ENCODE measurements around the gene INO80C. TPM values are rescaled to one million over a fixed set of nuclear protein-coding genes. Genes with fewer than 3 reads are reported as not detected.

INO80C gene
- total RNA-seq, 2 donors from 2014 or later = 22.9 to 23.5 TPM

DNA sequence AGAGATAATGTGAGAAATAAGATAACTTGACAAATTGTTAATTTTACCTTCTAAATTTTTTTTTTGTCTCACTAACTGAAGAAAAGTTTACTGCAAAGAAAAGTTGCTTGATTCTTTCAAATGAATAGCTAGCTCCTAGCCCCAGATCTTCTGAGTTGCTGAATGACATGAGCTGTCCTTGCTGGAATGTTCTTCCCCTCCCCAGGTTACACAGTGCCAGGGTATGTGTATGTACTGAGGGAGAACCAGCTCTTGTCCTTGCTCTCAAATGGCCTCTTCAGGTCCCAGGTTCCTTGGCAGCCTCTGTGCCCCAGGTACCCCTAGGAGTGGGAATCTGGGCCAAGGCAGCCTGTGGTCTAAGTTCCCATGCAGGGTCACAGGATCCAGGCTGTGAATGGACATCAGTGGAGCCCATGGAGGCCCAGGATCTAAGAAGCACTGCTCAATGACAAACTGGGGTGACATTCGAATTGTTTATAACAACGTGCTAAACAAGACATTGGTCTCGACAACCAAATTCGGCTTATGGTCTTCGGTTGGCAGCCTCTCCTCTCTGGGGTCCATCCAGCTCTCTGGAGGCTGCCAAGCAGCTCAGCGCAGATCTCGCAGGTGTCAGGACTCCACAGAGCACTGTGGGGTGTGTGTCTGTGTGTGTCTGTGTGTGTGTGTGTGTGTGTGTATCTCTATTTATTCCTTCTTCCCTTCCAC is 17.1 kb upstream of the INO80C start:
- intact Hi-C loops (cut with DNase I) = loop anchor here in 1 of 2 donors (10.0 kb wide), 1 partner anchor 60 kb away; no protein-coding TSS in a partner anchor
- no peak for ATAC-seq
- no peak for DNase-seq

DNA sequence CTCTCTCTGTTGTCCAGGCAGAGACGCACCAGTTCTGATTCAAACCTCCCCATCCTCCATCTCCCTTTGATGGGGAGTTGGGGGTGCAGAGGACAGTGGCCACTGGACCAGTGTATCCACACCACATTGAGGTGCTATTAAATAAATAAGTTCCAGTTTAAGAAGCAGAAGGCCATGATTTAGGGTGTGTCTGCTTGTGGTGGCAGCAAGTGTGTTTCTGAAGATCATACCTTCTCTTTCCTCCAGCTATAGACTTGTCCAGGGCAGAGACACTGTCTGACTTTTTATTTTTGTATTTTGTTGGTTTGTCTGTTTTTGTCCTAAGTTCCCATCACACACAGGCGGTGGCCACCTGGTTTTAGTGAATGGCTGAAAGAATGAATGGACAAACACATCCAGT is 16.5 kb upstream of the INO80C start:
- DNase-seq = no peak
- intact Hi-C loops (cut with DNase I) = loop anchor here in 1 of 2 donors (10.0 kb wide), 1 partner anchor 61 kb away; no protein-coding TSS in a partner anchor

DNA sequence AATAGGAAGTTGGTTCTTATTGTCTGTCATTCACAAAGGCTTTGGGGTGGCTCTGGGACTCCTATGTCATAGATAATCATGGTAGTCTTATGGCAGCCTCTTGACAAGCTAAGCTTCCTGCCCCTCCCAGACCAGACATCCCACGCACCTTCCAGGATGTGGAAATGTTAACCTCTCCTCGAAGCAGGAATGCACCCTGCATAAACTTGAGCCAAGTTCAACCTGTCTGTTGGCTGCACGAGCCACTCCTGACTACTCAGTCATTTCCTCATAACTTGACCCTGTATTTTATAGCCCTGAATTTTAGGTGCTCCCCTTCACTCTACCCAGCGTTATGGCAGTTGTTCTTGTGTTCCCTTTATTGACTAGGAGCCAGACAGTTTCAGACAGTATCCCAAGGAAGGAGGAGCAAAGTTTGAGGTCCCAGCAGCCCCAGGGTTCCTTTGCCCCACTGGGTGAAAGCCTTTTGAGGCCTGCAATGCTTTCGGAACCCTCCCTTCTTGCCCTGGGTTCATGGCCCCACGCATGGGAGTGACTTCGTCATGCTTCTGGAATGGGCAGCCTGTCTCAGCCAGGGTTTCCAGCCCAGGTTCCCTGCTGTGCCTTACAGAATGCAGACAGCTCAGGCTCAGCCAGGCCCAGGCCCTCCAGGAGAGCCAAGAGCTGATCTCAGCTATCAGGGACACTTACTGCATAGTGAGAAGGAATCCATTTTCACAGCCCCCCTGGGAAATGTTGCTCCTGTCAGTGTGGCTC is 15.6 kb upstream of the INO80C start:
- ATAC-seq = peak; percentile 74 to 95
- peak; percentile 61 for DNase-seq
- intact Hi-C loops (cut with DNase I) = loop anchor here in 1 of 2 donors (10.0 kb wide), 1 partner anchor 61 kb away; no protein-coding TSS in a partner anchor

More for the DNA sequence above, 16.5 kb upstream of the INO80C start:
- ATAC-seq = no peak

DNA sequence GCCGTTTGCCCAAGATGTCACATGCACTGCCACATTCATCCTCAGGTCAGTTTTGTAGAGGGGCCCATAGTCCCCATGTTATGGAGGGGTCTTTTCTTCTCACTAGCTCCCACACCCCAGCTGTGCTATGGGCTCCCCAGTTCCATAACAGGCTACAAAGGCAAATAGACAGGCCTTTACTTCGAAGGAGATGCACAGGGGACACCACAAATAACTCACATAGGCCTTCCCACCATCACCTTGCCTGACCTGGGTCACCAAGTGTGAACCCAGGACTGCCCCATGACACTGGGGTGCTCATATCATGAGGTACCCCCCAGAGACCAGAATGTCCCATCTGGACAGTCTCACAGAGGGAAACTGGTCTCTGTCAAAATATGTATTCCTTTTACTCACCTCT is 15.0 kb upstream of the INO80C start:
- DNase-seq (no peak), ATAC-seq (no peak)
- intact Hi-C loops (cut with DNase I) = loop anchor here in 1 of 2 donors (10.0 kb wide), 1 partner anchor 62 kb away; no protein-coding TSS in a partner anchor

DNA sequence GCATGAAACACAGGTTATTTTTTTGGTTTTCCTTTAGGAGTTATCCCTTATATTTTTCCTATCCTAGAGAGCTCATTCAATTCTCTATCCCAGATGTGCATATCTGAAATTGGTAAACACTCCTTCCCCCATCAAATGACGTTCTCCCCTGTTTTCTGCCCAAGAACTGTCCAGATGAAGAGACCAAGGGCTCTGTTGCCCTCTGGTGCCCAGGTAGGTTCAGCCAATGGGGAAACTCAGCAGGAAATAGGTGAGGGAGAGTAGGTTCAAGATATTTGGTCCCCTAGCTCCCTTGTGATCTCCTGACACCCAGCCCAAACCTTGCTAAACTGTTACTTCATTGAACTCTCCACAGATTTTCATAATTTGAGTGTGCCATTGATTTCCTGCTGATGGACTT is 14.1 kb upstream of the INO80C start:
- intact Hi-C loops (cut with DNase I) = loop anchor here in 1 of 2 donors (10.0 kb wide), 1 partner anchor 63 kb away; no protein-coding TSS in a partner anchor
- no peak for ATAC-seq
- DNase-seq = no peak

DNA sequence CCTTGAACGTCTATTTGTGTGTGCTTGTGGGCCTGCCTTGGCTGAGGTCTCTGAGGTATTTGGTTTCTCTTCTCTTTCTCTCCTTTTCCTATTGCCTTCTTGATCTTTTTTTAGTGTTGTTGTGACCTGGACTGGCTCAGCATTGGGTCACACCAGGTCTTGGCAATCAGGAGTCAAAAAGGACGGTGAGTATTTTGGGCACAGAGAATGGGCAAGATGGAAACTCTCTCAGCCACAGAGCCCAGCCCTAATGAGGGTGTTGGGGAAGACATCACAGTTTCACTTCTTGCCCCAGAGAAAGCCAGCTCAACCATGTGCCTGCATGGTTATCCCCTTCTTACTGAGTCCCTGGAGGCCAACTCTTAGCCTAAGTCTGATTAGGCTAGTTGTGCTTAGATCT is 13.7 kb upstream of the INO80C start:
- intact Hi-C loops (cut with DNase I) = loop anchor here in 1 of 2 donors (10.0 kb wide), 1 partner anchor 63 kb away; no protein-coding TSS in a partner anchor
- ATAC-seq = no peak

DNA sequence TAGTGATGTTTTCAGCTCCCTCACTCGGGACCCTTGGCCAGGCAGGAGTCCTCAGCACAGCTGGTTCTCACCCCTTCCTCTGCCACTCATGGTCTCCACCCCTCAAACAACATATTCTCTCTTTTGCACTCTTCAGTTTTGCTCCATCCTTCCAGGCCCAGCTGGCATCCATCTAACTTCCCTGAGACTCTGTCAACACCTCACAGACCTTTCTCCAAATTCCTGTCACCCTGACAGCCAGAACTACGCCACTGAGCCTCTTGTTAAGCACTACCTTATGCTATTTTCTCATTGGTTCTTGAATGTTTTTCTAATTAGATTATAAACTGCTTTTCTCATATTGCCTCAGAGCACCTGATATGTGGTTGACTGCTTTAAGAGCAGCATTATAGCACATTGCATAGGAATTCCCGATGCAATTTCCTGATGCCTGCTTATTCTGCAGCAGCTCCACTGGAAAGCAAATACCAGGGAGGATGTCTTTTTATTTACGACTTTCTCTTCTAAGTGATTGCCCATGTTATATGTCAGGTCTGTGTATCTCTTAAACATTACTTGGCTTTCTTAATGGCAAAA is 12.4 kb upstream of the INO80C start:
- intact Hi-C loops (cut with DNase I) = loop anchor here in 1 of 2 donors (10.0 kb wide), 1 partner anchor 65 kb away; no protein-coding TSS in a partner anchor
- ATAC-seq = no peak
- DNase-seq = no peak

More for the DNA sequence above, 13.7 kb upstream of the INO80C start:
- no peak for DNase-seq

DNA sequence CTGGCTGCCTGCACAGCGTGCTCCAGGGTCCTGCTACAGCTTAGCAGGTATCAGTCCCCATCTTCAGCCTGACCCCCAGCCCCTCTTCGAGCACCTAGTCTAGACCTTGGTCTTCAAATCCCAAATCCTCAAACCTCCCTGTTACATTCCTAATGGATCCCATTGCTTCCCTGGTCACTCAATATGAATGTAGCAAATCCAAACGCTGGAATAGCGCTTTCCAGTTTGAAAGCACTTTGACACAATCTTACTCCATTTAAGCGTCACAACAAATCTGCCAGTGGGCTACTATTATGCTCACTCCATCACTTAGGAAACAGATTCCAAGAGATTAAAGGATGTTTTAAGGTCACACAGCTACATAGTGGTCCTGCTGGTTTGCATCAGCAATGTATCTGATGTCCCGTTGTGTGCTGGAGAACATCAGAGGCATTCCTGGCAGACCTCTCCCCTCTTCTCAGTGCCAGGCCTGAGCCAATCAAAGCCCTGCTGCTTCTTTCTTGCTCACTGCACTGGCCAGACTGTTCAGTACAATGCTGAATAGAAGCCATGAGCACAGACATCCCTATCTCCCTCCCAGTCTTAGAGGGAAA is 11.1 kb upstream of the INO80C start:
- DNase-seq = no peak
- intact Hi-C loops (cut with DNase I) = no loop called here
- ATAC-seq = no peak

DNA sequence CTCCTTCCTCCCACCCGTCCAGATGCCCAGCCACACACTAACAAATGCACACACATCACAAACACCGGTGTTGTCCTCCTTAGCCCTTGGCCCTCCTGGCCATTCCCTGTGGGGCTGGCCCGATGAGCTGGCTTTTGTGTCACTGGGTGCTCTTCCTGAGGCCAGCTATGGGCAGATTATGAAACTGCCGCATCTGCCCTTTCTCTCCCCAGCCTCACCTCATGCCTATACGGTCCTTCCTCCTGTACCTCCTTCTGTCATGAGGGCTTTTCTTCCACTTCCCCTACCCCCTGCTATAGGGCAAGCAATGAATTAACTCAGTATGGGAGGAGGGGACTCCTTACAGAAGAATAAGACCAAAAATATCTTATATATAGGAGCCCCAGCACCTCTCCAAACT is 10.3 kb upstream of the INO80C start:
- no peak for ATAC-seq
- no peak for DNase-seq
- intact Hi-C loops (cut with DNase I) = no loop called here

DNA sequence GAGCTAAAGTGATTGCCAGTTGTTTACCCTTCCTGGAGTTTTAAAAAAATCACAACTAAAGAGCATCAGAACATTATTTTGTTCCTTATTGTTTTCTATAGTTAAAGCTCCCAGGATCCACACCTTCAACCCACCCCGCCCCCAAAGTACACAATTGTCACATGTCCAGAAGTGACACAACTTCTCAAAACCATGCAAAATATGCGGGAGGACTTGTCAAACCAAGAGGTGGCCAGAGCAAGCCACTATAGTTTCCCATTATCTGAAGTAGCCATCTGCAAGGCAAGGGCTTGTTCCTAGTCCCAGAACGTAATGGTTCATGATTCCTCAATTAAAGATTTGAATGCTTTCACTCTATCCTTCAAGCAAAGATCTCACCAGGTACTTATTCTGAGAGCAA is 9.9 kb upstream of the INO80C start:
- no peak for DNase-seq
- intact Hi-C loops (cut with DNase I) = no loop called here

DNA sequence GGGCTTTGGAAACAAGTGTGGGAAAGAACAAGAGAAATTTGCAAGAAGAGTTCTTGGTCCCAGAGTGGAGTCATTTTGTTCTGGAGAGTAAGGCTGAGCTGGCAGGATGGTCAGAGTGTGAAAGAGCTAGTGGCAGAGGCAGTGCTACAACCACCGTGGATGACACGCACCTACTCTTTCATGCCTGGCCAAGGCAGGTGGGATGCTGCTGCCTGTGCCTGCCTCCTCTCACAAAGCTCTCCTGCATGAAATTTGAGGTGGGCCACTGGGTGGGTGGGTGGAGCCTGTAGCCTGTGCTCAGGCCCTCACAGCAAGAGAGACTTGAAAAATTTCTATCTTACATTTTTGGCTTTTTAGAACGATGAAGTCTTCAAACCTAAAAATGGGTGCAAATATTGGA is 9.4 kb upstream of the INO80C start:
- intact Hi-C loops (cut with DNase I) = no loop called here
- DNase-seq (no peak), ATAC-seq (no peak)

More for the DNA sequence above, 9.9 kb upstream of the INO80C start:
- no peak for ATAC-seq

DNA sequence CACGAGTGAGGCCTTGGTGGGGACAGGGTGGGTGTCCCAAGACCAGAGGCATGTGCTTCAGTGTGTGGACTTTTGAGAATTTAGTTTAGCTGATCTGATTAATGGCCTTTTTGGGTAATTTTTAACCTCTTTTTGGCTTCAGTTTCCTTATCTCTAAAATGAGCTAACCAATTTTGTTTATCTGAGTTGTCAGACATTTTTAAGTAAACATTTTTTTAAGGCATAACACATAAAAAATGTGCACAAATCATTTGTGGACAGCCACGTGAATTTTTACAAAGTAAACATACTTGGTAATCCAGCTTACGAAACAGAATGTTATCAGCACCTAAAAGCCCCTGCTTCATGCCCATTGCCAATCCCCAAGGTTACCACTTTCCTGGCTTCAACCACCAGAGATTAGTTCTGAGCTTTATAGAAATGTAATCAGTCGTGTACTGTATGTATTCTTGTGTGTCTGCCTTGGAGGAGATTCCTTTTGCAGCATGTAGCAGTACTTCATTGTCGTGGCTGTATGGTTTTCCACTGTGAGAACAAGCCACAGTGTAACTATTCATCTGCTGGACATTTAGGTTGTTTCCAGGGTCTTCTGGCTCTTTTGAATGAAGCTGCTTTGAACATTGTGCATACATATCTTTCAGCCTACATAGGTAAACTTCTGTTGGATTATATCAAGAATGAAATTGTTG is 8.4 kb upstream of the INO80C start:
- intact Hi-C loops (cut with DNase I) = no loop called here
- no peak for ATAC-seq
- DNase-seq = no peak

DNA sequence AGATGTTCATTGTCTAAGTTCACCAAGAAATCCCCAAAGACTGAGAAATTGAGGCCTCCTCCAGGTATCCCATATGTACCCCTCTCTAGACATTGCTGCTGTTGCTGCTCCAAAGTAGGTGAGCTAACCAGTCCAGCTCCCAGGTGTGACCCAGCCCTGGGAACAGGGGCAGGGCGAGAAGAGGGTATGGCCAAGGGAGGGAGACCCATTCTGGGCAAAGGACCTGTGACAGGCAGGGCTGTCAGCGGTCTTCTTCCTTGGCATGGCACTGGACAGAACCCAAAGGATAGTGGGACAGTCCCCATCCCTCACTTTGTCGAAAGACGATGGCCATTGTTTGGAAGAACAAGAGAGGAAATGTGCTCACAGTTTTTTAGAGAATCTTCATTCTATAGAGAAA is 7.2 kb upstream of the INO80C start:
- intact Hi-C loops (cut with DNase I) = no loop called here
- ATAC-seq (no peak), DNase-seq (no peak)

DNA sequence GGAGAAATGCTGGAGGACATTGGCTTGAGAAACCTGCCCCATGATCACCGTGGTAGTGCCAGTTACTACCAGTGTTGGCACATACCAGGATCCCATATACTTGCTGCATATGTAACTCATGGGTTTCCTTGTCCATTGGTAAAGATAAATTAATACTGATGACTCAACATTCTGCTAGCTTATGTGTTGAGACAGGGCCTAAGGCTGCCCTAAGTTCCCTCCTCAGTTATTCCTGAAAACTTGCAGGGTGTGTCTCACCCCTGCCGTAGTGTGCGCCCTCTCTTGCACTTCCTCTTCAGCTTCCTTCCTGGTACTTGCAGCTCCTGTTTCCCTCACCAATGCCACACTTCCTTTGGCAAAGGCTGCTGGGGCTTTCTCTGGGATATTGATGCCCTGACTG is 4.3 kb upstream of the INO80C start:
- intact Hi-C loops (cut with DNase I) = no loop called here
- ATAC-seq (no peak), DNase-seq (no peak)

DNA sequence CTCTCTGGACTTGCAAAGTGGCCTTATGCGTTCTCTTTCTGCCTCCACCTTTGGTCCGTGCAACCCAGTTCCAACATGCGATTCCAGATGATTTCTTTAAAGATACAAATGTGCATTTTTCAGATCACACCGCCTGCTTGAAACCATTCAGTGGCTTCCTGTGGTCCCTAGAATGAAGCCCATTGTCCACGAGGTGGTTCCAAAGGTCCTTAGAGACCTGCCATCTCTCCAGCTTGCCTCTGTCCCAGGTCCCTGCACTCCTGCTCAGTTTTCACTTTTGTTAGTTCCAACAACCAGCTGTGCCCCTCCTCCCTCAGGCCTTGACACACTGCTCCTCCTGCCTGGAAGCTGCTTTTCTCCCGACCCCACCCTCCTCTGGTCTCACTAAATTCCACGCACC is 3.6 kb upstream of the INO80C start:
- intact Hi-C loops (cut with DNase I) = no loop called here
- ATAC-seq (no peak), DNase-seq (no peak)

DNA sequence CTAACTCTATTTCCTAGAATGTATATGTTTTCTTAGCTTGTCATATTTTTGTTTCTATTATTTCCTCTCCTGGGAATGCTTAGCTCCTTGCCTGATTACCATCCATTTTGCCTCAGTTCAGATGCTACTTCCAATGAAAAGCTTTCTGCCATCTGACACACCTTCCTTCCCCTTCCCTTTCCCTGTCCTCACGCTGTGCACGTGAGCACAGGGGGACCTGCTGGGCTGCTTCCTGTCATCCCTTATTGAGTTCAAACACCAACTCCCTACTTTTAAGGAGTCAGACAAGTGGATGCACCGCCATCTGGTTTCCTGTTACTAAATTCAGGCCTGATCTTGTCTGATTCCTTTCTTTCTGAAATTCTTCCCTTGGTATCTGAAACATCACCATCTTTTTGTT is 2.4 kb upstream of the INO80C start:
- DNase-seq (no peak), ATAC-seq (no peak)
- intact Hi-C loops (cut with DNase I) = no loop called here

DNA sequence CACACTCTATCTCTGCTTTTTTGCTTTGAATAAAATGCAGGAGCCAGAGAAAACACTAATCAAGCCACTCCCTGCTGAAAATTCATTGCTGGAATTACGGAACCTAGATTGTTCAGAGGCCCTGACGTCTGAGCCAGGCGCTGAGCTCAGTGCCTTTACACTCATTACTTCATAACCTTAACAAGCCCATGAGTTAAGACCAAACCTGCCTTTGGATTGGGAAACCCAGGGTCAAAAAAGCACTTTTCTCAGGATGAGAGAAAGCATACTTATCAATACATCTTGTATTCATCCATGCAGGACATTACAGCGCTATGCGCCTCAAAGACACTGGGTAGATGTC is 762 bp downstream of the INO80C start:
- ATAC-seq = peak; percentile 38 to 70
- peak; percentile 61 for DNase-seq
- intact Hi-C loops (cut with DNase I) = loop anchor here in 1 of 2 donors (5.0 to 10.0 kb wide), 2 partner anchors 82 to 85 kb away; partner anchors contain the start of gene GALNT1

DNA sequence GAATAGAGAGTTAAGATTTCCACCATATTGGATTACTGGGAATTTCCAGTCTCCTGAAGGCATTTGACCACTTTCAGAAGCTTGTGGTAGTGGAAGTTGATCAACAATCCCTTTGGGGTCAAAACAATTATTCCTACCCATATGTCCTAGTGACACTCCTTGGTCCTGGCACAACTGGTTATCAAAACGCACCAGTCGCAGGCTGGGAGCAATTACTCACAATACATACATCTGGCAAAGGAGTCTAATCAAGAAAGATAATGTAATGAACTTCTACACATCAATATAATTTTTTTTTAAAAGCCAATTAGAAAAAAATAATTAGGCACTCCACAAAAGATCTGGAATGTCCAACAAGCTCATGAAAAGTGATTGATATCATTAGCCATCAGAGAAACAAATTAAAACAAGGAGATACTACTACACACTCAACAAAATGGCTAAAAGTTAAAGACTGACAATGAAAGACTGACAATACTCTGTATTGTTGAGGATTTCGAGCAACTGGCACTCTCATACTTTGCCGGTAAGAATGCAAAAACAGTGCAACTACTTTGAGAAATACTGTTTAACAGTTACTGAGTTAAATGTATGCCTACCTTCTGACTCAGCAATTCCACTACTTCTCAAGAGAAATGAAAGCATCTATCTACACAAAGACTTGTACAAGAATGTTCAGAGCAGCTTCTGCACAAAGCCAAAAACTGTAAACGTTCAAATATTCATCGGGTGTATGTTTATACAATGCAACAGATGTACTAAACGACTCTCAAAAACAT is 2.0 kb downstream of the INO80C start:
- intact Hi-C loops (cut with DNase I) = loop anchor here in 1 of 2 donors (5.0 to 10.0 kb wide), 2 partner anchors 81 to 87 kb away; partner anchors contain the start of gene GALNT1
- ATAC-seq = no peak
- DNase-seq = no peak
